K562 (cell line): ENCODE data around the gene SBK3. TPM values are rescaled to one million over a fixed set of nuclear protein-coding genes. Genes with fewer than 3 reads are reported as not detected.
A peak's percentile ranks its signal among the peaks of the same experiment; 100 is the strongest.

Experiments
- ATAC-seq: fragments of 200-7000 bp; cut with Tn5 transposase; 3 replicates; pipeline ENCODE4 v1.9.1; 2020; ENCODE audit warnings: moderate library complexity
- BruUV-seq: library from RNA; stranded (reverse); fragments of 400-500 nt; replicated peaks from 2 replicates; lab custom pipeline; 2021; lab: Mats Ljungman, UMichigan
- CTCF ChIA-PET: fragments of 300-600 bp; formaldehyde crosslinking; extraction: SDS; loops from one replicate; lab custom pipeline; 2021; ENCODE audit warnings: low intra/inter-chr PET ratio; lab: Yijun Ruan, JAX
- POLR2A ChIA-PET: fragments of 300-600, 350-650 bp; sonication (Branson Sonifier 250); formaldehyde crosslinking; extraction: SDS; loops from one replicate; lab custom pipeline; 2021; ENCODE audit warnings: antibody characterized with exemption, inconsistent platforms; lab: Yijun Ruan, JAX
- DNase-seq, 4 experiments: peaks; one replicate each; pipeline versions ENCODE4 v3.0.0 to v3.0.0-alpha.2; 2011 to 2018; ENCODE audit warnings: low spot score in 3 of 4, mixed read lengths in 3 of 4; ENCODE audit errors: extremely low read depth in 1 of 4
- FAIRE-seq: peaks from 2 replicates; lab custom pipeline; 2011; peaks lifted over from hg19 to GRCh38; lab: Jason Lieb, UNC
- H2AFZ ChIP-seq: 2 replicates; pipeline ENCODE4 v1.6.0; 2011; ENCODE audit warnings: low read depth, low read length, control low read depth, inconsistent platforms
- H3K27ac ChIP-seq: fragments of 200-600 bp; 3 replicates; pipeline ENCODE4 v1.8.0; 2011; ENCODE audit warnings: low read depth, mild to moderate bottlenecking, control low read depth, inconsistent platforms, low read length, moderate library complexity, mixed read lengths; ENCODE audit errors: extremely low read depth
- H3K27me3 ChIP-seq, 2 experiments: fragments of 300-600 bp in 1 of 2; 2 replicates in 1 of 2; 3 replicates in 1 of 2; pipeline versions ENCODE4 v1.6.0 to v1.8.0; 2011; ENCODE audit warnings: inconsistent platforms in 2 of 2, low read length in 2 of 2, mild to moderate bottlenecking in 1 of 2, mixed read lengths in 1 of 2, moderate library complexity in 1 of 2; ENCODE audit not compliant: control insufficient read depth in 2 of 2, insufficient read depth in 2 of 2
- H3K36me3 ChIP-seq: fragments of 300-600 bp; 3 replicates; pipeline ENCODE4 v1.8.0; 2011; ENCODE audit warnings: mild to moderate bottlenecking, low read length, inconsistent platforms; ENCODE audit not compliant: control insufficient read depth, insufficient read depth
- H3K4me1 ChIP-seq, 2 experiments: fragments of 200-600 bp in 1 of 2; replicated peaks in 1 of 2; 2 replicates in 1 of 2; 3 replicates in 1 of 2; pipeline versions ENCODE4 v1.5.1 to v1.8.0; 2011; ENCODE audit warnings: inconsistent platforms in 2 of 2, low read length in 2 of 2, mild to moderate bottlenecking in 1 of 2, mixed read lengths in 1 of 2, moderate library complexity in 1 of 2; ENCODE audit not compliant: control insufficient read depth in 2 of 2, insufficient read depth in 2 of 2
- H3K4me2 ChIP-seq: 2 replicates; pipeline ENCODE4 v1.6.1; 2011; ENCODE audit warnings: low read length, control low read depth, inconsistent platforms, mixed read lengths; ENCODE audit not compliant: insufficient read depth
- H3K4me3 ChIP-seq: fragments of 200-600 bp; sonication (generic), shearing (Covaris generic); 2 replicates; pipeline ENCODE4 v1.5.1; 2016; ENCODE audit warnings: control low read depth, inconsistent platforms
- H3K79me2 ChIP-seq: fragments of 200-600 bp; 3 replicates; pipeline ENCODE4 v1.8.0; 2011; ENCODE audit warnings: low read length, inconsistent platforms; ENCODE audit not compliant: control insufficient read depth, insufficient read depth
- H3K9ac ChIP-seq, 2 experiments: 2 replicates each; pipeline versions ENCODE4 v1.6.0 to v1.6.1; 2011; ENCODE audit warnings: low read depth in 2 of 2, low read length in 2 of 2, control low read depth in 1 of 2, inconsistent platforms in 1 of 2, mild to moderate bottlenecking in 1 of 2, mixed read lengths in 1 of 2; ENCODE audit not compliant: insufficient read depth in 1 of 2
- H3K9me1 ChIP-seq: one replicate; pipeline ENCODE4 v1.6.0; 2011; ENCODE audit warnings: inconsistent platforms, mild to moderate bottlenecking, low read length, moderate library complexity; ENCODE audit not compliant: control insufficient read depth, insufficient read depth
- H3K9me3 ChIP-seq: replicated peaks from 2 replicates; pipeline ENCODE4 v1.5.1; 2011; ENCODE audit warnings: low read depth, low read length, inconsistent platforms; ENCODE audit not compliant: control insufficient read depth, insufficient read depth
- H4K20me1 ChIP-seq: replicated peaks from 2 replicates; pipeline ENCODE4 v1.6.1; 2011; ENCODE audit warnings: low read length, inconsistent platforms, mixed read lengths; ENCODE audit not compliant: control insufficient read depth, insufficient read depth
- CHD4 ChIP-seq: fragments of 200-600 bp; sonication (generic); IDR thresholded peaks from 3 replicates; pipeline ENCODE4 v1.6.1; 2012; ENCODE audit warnings: low read depth, mild to moderate bottlenecking, mixed read lengths, low read length, inconsistent platforms; ENCODE audit not compliant: insufficient read depth, insufficient replicate concordance, poor library complexity, severe bottlenecking
- GTF2A2 ChIP-seq: IDR thresholded peaks from 2 replicates; pipeline ENCODE4 v1.6.1; 2016; ENCODE audit warnings: mild to moderate bottlenecking, missing genetic modification characterization, missing compliant biosample characterization
- JUN ChIP-seq, 2 experiments: sonication (generic) in 1 of 2; formaldehyde crosslinking in 1 of 2; IDR thresholded peaks; 2 replicates each; pipeline versions ENCODE4 v1.6.1 to v1.8.0; 2012 to 2022; ENCODE audit warnings: borderline replicate concordance in 2 of 2, mild to moderate bottlenecking in 2 of 2, improper control_type of control experiment in 1 of 2, low read depth in 1 of 2, low read length in 1 of 2, missing genetic modification reagents in 1 of 2
- LEF1 ChIP-seq: fragments of 450-650 bp; IDR thresholded peaks from 2 replicates; pipeline ENCODE4 v1.6.1; 2016; ENCODE audit warnings: mild to moderate bottlenecking
- PHB2 ChIP-seq: fragments of 450-650 bp; IDR thresholded peaks from 2 replicates; pipeline ENCODE4 v1.6.1; 2017; ENCODE audit warnings: low read depth
- TBL1XR1 ChIP-seq, 2 experiments: IDR thresholded peaks; 2 replicates each; pipeline ENCODE4 v1.6.1; 2012; ENCODE audit warnings: improper control_type of control experiment in 2 of 2, low read length in 2 of 2, mild to moderate bottlenecking in 1 of 2
- XRCC3 ChIP-seq: fragments of 450-650 bp; IDR thresholded peaks from 2 replicates; pipeline ENCODE4 v1.6.1; 2017; ENCODE audit warnings: mild to moderate bottlenecking, moderate library complexity
- ZNF384 ChIP-seq: IDR thresholded peaks from 2 replicates; pipeline ENCODE4 v1.6.1; 2012; ENCODE audit warnings: low read depth, low read length, improper control_type of control experiment
- ZNF668 ChIP-seq: fragments of 250-450 bp; sonication (Bioruptor Pico); IDR thresholded peaks from 2 replicates; pipeline ENCODE4 v1.8.0; 2022; ENCODE audit warnings: mild to moderate bottlenecking, inconsistent platforms
- WGBS: fragments of 100-300 bp; shearing (Covaris generic); methylation state at CpG from one replicate; pipeline ENCODE4 v1.1.6; 2016; ENCODE audit warnings: low coverage, mixed read lengths; ENCODE audit not compliant: insufficient coverage; ENCODE audit errors: missing lambda C conversion rate; 5-methylcytosine and 5-hydroxymethylcytosine counted together
- in situ Hi-C: fragments of 300-500 bp; cut with MboI; formaldehyde crosslinking; loops from 4 replicates; pipeline ENCODE4 v1.15.0; 2018; ENCODE audit warnings: inconsistent platforms, mixed read lengths
- intact Hi-C: fragments of 100-400 bp; cut with micrococcal nuclease; formaldehyde crosslinking; loops from 2 replicates; pipeline ENCODE4 v1.14.2; 2022
- polyA plus RNA-seq, 8 experiments: library from polyadenylated mRNA; depleted of rRNA in 4 of 8; stranded (reverse) in 5 of 8; unstranded in 3 of 8; fragments of >200 nt; fragmentation: Nextera tagmentation in 2 of 8; fragmentation: Illumina TruSeq in 1 of 8; extraction: Ambion mirVana in 2 of 8; extraction: Trizol in 1 of 8; gene quantifications; 2 replicates each; pipeline versions ENCODE4 v1.2.1 to v1.2.3, GENCODE V29; 2011 to 2014; ENCODE audit warnings: inconsistent platforms in 1 of 8, missing spikeins in 1 of 8
- total RNA-seq, 7 experiments: library from RNA; depleted of rRNA in 6 of 7; stranded (reverse); fragments of >200 nt in 6 of 7; fragmentation: Illumina TruSeq in 2 of 7; extraction: Trizol in 2 of 7; gene quantifications; 2 replicates each; pipeline versions ENCODE4 v1.2.1 to v1.2.3, GENCODE V29; 2011 to 2021; ENCODE audit warnings: low replicate concordance in 1 of 7
- TF ChIP-seq, protein P1 (sequence below): fragments of 200-800 bp; sonication (Bioruptor generic); IDR thresholded peaks from 2 replicates; pipeline ENCODE4 v1.6.1; 2017; ENCODE audit warnings: missing genetic modification characterization, missing compliant biosample characterization
- TF ChIP-seq, protein P2 (sequence below): sonication (generic); formaldehyde crosslinking; IDR thresholded peaks from 2 replicates; pipeline ENCODE4 v1.8.0; 2023; ENCODE audit warnings: missing genetic modification reagents, mild to moderate bottlenecking, borderline replicate concordance
- TF ChIP-seq, protein P3 (sequence below): IDR thresholded peaks from 3 replicates; pipeline ENCODE4 v1.6.1; 2011; ENCODE audit warnings: borderline replicate concordance, mild to moderate bottlenecking; ENCODE audit not compliant: insufficient read length, insufficient read depth

Gene SBK3
- total and polyA plus RNA-seq, 9 of the 15 experiments (the other 6 are each of a cell fraction or from before 2014, with no cell fraction given) = 0.11 to 0.43 (median 0.13) TPM; not detected in 6

DNA sequence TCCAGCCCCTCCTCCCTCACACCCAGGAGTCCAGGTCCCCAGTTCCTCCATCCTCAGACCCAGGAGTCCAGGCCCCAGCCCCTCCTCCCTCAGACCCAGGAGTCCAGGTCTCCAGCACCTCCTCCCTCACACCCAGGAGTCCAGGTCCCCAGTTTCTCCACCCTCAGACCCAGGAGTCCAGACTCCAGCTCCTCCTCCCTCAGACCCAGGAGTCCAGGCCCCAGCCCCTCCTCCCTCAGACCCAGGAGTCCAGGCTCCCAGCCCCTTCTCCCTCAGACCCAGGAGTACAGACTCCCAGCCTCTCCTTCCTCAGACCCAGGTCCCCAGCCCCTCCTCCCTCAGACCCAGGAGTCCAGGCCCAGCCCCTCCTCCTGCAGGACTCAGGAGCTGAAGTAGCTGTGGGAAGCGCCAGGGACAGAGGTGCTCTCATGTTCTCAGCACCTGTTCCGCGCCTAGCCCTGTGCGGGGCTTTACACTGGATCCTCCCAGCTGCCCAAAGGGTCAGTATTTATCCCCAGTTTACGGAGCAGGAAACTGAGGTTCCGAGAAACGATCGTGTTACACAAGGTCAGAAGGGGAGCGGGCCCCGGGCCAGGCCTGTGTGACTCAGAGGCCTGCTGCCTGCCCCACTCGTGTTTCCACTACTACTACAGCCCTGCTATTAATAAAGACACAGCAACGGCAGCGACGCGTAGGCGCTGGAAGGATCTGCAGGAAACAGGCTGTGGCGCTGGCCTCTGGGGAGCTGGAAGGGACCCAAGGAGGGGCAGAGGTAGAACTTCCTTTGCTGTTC lies 1.7 kb upstream of the SBK3 start:
- no peaks in the 10 kb centered on the region for H3K36me3 ChIP-seq
- peak; percentile 63 for ATAC-seq
- peaks cover 4% of the 10 kb centered on the region for H3K9me1 ChIP-seq
- peak overlapping the region; percentile 32 to 87; a peak in 3 of 4 replicates for H3K9ac ChIP-seq
- no peaks in the 10 kb centered on the region for H3K79me2 ChIP-seq
- ChIA-PET POLR2A (interaction anchor here (0.6 to 1.3 kb wide), 4 partner anchors 11 to 231 kb away, joined by 3 to 4 read pairs (median 3); no protein-coding TSS in a partner anchor), CTCF (interaction anchor here (0.6 kb wide), 1 partner anchor 181 kb away, joined by 3 read pairs; no protein-coding TSS in a partner anchor)
- H3K9me3 ChIP-seq = no peaks in the 10 kb centered on the region
- H4K20me1 ChIP-seq = no peaks in the 10 kb centered on the region
- peak; percentile 76 for FAIRE-seq
- no peaks in the 10 kb centered on the region for H3K27me3 ChIP-seq
- no TSS peak for BruUV-seq
- H3K27ac ChIP-seq = peak overlapping the region; percentile 56; the same call in 2 of the 3 replicates
- H3K4me3 ChIP-seq = no peak overlapping the region
- H2AFZ ChIP-seq = peak overlapping the region; percentile 83
- in situ Hi-C loops = no loop called here
- intact Hi-C loops = no loop called here
- H3K4me1 ChIP-seq = peaks cover 44 to 51% of the 10 kb centered on the region in 2 experiments
- peak; percentile 60 to 80 (median 63) for DNase-seq
- 33% methylated on average over 10 of the region's 17 CpGs for WGBS
- H3K4me2 ChIP-seq = peak overlapping the region; percentile 27
- TF ChIP-seq, protein P1, sequence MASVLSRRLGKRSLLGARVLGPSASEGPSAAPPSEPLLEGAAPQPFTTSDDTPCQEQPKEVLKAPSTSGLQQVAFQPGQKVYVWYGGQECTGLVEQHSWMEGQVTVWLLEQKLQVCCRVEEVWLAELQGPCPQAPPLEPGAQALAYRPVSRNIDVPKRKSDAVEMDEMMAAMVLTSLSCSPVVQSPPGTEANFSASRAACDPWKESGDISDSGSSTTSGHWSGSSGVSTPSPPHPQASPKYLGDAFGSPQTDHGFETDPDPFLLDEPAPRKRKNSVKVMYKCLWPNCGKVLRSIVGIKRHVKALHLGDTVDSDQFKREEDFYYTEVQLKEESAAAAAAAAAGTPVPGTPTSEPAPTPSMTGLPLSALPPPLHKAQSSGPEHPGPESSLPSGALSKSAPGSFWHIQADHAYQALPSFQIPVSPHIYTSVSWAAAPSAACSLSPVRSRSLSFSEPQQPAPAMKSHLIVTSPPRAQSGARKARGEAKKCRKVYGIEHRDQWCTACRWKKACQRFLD (CRISPR knock-in tag) = no peak; the same call in 1 of the 2 replicates
- TF ChIP-seq CHD4 (peak; percentile 16), LEF1 (no peak), ZNF384 (no peak), XRCC3 (no peak), GTF2A2 (tag) (no peak), TBL1XR1 (IDR thresholded peaks at IDR 0.05; ENCODE audit: low read length in 2 of 2) (no peak), ZNF668 (CRISPR knock-in tag) (no peak), PHB2 (no peak), JUN (IDR thresholded peaks at IDR 0.05; ENCODE audit: borderline replicate concordance, low read depth, low read length) (no peak), JUN (CRISPR knock-in tag; IDR thresholded peaks at IDR 0.05; ENCODE audit: borderline replicate concordance) (no peak)
- TF ChIP-seq, protein P2, sequence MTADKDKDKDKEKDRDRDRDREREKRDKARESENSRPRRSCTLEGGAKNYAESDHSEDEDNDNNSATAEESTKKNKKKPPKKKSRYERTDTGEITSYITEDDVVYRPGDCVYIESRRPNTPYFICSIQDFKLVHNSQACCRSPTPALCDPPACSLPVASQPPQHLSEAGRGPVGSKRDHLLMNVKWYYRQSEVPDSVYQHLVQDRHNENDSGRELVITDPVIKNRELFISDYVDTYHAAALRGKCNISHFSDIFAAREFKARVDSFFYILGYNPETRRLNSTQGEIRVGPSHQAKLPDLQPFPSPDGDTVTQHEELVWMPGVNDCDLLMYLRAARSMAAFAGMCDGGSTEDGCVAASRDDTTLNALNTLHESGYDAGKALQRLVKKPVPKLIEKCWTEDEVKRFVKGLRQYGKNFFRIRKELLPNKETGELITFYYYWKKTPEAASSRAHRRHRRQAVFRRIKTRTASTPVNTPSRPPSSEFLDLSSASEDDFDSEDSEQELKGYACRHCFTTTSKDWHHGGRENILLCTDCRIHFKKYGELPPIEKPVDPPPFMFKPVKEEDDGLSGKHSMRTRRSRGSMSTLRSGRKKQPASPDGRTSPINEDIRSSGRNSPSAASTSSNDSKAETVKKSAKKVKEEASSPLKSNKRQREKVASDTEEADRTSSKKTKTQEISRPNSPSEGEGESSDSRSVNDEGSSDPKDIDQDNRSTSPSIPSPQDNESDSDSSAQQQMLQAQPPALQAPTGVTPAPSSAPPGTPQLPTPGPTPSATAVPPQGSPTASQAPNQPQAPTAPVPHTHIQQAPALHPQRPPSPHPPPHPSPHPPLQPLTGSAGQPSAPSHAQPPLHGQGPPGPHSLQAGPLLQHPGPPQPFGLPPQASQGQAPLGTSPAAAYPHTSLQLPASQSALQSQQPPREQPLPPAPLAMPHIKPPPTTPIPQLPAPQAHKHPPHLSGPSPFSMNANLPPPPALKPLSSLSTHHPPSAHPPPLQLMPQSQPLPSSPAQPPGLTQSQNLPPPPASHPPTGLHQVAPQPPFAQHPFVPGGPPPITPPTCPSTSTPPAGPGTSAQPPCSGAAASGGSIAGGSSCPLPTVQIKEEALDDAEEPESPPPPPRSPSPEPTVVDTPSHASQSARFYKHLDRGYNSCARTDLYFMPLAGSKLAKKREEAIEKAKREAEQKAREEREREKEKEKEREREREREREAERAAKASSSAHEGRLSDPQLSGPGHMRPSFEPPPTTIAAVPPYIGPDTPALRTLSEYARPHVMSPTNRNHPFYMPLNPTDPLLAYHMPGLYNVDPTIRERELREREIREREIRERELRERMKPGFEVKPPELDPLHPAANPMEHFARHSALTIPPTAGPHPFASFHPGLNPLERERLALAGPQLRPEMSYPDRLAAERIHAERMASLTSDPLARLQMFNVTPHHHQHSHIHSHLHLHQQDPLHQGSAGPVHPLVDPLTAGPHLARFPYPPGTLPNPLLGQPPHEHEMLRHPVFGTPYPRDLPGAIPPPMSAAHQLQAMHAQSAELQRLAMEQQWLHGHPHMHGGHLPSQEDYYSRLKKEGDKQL (CRISPR knock-in tag) = peak; percentile 36; the same call in 1 of the 2 replicates
- TF ChIP-seq, protein P3, sequence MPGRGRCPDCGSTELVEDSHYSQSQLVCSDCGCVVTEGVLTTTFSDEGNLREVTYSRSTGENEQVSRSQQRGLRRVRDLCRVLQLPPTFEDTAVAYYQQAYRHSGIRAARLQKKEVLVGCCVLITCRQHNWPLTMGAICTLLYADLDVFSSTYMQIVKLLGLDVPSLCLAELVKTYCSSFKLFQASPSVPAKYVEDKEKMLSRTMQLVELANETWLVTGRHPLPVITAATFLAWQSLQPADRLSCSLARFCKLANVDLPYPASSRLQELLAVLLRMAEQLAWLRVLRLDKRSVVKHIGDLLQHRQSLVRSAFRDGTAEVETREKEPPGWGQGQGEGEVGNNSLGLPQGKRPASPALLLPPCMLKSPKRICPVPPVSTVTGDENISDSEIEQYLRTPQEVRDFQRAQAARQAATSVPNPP = no peak
